Measurements from ENCODE around the gene BMAL1.

Gene BMAL1

DNA sequence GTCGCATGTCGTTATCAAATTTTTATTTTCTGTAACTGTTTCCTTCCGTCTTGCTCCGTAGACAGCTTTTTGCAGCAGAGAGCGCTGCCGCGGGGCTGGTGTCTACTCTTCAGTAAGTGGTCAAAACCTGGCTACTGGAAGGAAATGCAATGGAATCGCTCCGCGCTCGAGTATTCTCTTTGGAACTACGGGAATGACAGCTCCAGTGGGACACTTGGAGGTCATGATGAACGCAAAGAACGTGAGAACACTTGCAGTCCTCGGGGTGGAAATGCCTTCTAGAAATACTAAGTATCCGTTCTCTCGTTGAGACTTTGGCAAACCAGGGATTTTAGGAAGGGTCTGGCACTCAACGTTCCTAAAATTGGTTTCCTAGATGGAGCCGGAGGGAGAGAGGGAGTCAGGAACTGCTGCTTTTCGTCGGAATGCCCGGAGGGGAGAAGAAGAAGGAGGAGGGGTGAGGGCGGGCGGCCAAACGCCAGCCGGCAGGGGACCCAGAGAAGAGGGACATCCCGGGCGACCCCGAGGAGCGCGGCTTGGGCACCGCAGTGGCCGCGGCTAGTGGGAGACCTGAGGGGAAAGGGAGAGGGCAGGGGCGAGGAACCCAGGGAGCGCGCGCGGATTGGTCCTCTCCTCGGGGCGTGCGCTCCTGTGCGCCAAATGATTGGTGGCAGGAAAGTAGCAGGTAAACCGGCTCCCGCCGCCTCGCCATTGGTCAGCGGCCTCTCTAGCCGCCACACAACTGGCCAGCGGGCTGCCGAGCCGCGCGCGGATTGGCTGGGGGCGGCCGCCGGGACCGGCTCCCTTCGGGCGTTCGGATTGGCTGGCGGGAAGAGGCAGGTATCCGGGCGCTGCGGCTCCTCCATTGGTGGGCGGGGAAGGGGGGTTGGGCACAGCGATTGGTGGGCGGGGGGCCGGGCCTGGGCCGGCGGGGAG is 490 bp upstream of the BMAL1 start:
- TF ChIP-seq, protein P1, sequence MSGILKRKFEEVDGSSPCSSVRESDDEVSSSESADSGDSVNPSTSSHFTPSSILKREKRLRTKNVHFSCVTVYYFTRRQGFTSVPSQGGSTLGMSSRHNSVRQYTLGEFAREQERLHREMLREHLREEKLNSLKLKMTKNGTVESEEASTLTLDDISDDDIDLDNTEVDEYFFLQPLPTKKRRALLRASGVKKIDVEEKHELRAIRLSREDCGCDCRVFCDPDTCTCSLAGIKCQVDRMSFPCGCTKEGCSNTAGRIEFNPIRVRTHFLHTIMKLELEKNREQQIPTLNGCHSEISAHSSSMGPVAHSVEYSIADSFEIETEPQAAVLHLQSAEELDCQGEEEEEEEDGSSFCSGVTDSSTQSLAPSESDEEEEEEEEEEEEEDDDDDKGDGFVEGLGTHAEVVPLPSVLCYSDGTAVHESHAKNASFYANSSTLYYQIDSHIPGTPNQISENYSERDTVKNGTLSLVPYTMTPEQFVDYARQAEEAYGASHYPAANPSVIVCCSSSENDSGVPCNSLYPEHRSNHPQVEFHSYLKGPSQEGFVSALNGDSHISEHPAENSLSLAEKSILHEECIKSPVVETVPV (CRISPR knock-in tag; IDR thresholded peaks at IDR 0.05): peak; percentile 61; the same call in 1 of the 2 replicates
- TF ChIP-seq, protein P2, sequence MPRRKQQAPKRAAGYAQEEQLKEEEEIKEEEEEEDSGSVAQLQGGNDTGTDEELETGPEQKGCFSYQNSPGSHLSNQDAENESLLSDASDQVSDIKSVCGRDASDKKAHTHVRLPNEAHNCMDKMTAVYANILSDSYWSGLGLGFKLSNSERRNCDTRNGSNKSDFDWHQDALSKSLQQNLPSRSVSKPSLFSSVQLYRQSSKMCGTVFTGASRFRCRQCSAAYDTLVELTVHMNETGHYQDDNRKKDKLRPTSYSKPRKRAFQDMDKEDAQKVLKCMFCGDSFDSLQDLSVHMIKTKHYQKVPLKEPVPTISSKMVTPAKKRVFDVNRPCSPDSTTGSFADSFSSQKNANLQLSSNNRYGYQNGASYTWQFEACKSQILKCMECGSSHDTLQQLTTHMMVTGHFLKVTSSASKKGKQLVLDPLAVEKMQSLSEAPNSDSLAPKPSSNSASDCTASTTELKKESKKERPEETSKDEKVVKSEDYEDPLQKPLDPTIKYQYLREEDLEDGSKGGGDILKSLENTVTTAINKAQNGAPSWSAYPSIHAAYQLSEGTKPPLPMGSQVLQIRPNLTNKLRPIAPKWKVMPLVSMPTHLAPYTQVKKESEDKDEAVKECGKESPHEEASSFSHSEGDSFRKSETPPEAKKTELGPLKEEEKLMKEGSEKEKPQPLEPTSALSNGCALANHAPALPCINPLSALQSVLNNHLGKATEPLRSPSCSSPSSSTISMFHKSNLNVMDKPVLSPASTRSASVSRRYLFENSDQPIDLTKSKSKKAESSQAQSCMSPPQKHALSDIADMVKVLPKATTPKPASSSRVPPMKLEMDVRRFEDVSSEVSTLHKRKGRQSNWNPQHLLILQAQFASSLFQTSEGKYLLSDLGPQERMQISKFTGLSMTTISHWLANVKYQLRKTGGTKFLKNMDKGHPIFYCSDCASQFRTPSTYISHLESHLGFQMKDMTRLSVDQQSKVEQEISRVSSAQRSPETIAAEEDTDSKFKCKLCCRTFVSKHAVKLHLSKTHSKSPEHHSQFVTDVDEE (CRISPR knock-in tag; IDR thresholded peaks at IDR 0.05): peak; percentile 100
- peak; percentile 95 for TF ChIP-seq ZFP3 (CRISPR knock-in tag; IDR thresholded peaks at IDR 0.05)
- peak; percentile 61; the same call in 1 of the 2 replicates for TF ChIP-seq TOX (CRISPR knock-in tag; IDR thresholded peaks at IDR 0.05; ENCODE audit: borderline replicate concordance)
- peak; percentile 98 for TF ChIP-seq BACH2 (CRISPR knock-in tag; IDR thresholded peaks at IDR 0.05; ENCODE audit: borderline replicate concordance)
- TF ChIP-seq ZFP30 (CRISPR knock-in tag; IDR thresholded peaks at IDR 0.05): peak; percentile 91
- TF ChIP-seq CSDC2 (CRISPR knock-in tag; IDR thresholded peaks at IDR 0.05): peak; percentile 100
- peak; percentile 73 for TF ChIP-seq ISL1 (CRISPR knock-in tag; IDR thresholded peaks at IDR 0.05)
- TF ChIP-seq ZNF70 (CRISPR knock-in tag; IDR thresholded peaks at IDR 0.05): peak; percentile 92
- TF ChIP-seq ZNF8 (CRISPR knock-in tag; IDR thresholded peaks at IDR 0.05): peak; percentile 88
- peak; percentile 99 for TF ChIP-seq GLIS3 (CRISPR knock-in tag; IDR thresholded peaks at IDR 0.05)
- TF ChIP-seq SNAI2 (CRISPR knock-in tag; IDR thresholded peaks at IDR 0.05): peak; percentile 100
- TF ChIP-seq OSR1 (CRISPR knock-in tag; IDR thresholded peaks at IDR 0.05): peak; percentile 97
- peak; percentile 96 for TF ChIP-seq ESRRG (CRISPR knock-in tag; IDR thresholded peaks at IDR 0.05)
- TF ChIP-seq, protein P3, sequence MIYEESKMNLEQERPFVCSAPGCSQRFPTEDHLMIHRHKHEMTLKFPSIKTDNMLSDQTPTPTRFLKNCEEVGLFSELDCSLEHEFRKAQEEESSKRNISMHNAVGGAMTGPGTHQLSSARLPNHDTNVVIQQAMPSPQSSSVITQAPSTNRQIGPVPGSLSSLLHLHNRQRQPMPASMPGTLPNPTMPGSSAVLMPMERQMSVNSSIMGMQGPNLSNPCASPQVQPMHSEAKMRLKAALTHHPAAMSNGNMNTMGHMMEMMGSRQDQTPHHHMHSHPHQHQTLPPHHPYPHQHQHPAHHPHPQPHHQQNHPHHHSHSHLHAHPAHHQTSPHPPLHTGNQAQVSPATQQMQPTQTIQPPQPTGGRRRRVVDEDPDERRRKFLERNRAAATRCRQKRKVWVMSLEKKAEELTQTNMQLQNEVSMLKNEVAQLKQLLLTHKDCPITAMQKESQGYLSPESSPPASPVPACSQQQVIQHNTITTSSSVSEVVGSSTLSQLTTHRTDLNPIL (CRISPR knock-in tag; IDR thresholded peaks at IDR 0.05; ENCODE audit: low read depth): no peak
- peak; percentile 99 for TF ChIP-seq ZNF565 (CRISPR knock-in tag; conservative IDR thresholded peaks at IDR 0.05; ENCODE audit: low read depth)
- TF ChIP-seq, protein P4, sequence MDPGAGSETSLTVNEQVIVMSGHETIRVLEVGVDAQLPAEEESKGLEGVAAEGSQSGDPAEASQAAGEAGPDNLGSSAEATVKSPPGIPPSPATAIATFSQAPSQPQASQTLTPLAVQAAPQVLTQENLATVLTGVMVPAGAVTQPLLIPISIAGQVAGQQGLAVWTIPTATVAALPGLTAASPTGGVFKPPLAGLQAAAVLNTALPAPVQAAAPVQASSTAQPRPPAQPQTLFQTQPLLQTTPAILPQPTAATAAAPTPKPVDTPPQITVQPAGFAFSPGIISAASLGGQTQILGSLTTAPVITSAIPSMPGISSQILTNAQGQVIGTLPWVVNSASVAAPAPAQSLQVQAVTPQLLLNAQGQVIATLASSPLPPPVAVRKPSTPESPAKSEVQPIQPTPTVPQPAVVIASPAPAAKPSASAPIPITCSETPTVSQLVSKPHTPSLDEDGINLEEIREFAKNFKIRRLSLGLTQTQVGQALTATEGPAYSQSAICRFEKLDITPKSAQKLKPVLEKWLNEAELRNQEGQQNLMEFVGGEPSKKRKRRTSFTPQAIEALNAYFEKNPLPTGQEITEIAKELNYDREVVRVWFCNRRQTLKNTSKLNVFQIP (CRISPR knock-in tag; IDR thresholded peaks at IDR 0.05; ENCODE audit: borderline replicate concordance, low read depth): peak; percentile 42; the same call in 1 of the 2 replicates
- peak; percentile 100 for TF ChIP-seq PPARA (CRISPR knock-in tag; IDR thresholded peaks at IDR 0.05; ENCODE audit: borderline replicate concordance)
- peak; percentile 87 for TF ChIP-seq ZC3H10 (CRISPR knock-in tag; IDR thresholded peaks at IDR 0.05)
- peak; percentile 85; the same call in 1 of the 2 replicates for TF ChIP-seq RARB (CRISPR knock-in tag; IDR thresholded peaks at IDR 0.05)
- peak; percentile 97 for TF ChIP-seq ARNTL (CRISPR knock-in tag; IDR thresholded peaks at IDR 0.05; ENCODE audit: borderline replicate concordance, low read depth)
- TF ChIP-seq, protein P5, sequence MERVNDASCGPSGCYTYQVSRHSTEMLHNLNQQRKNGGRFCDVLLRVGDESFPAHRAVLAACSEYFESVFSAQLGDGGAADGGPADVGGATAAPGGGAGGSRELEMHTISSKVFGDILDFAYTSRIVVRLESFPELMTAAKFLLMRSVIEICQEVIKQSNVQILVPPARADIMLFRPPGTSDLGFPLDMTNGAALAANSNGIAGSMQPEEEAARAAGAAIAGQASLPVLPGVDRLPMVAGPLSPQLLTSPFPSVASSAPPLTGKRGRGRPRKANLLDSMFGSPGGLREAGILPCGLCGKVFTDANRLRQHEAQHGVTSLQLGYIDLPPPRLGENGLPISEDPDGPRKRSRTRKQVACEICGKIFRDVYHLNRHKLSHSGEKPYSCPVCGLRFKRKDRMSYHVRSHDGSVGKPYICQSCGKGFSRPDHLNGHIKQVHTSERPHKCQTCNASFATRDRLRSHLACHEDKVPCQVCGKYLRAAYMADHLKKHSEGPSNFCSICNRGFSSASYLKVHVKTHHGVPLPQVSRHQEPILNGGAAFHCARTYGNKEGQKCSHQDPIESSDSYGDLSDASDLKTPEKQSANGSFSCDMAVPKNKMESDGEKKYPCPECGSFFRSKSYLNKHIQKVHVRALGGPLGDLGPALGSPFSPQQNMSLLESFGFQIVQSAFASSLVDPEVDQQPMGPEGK (CRISPR knock-in tag; IDR thresholded peaks at IDR 0.05; ENCODE audit: borderline replicate concordance): no peak
- TF ChIP-seq TCF4 (CRISPR knock-in tag; IDR thresholded peaks at IDR 0.05; ENCODE audit: borderline replicate concordance): peak; percentile 13; the same call in 1 of the 2 replicates
- peak; percentile 97 for ATAC-seq
